ENCODE data around the gene ZSCAN31. TPM values are rescaled to one million over a fixed set of nuclear protein-coding genes. Genes with fewer than 3 reads are reported as not detected.
A peak's percentile ranks its signal among the peaks of the same experiment; 100 is the strongest.

The ZSCAN31 gene
- total and polyA plus RNA-seq, 9 of the 15 experiments (the other 6 are each of a cell fraction or from before 2014, with no cell fraction given), result 3.9 to 12.1 (median 7.0) TPM

DNA sequence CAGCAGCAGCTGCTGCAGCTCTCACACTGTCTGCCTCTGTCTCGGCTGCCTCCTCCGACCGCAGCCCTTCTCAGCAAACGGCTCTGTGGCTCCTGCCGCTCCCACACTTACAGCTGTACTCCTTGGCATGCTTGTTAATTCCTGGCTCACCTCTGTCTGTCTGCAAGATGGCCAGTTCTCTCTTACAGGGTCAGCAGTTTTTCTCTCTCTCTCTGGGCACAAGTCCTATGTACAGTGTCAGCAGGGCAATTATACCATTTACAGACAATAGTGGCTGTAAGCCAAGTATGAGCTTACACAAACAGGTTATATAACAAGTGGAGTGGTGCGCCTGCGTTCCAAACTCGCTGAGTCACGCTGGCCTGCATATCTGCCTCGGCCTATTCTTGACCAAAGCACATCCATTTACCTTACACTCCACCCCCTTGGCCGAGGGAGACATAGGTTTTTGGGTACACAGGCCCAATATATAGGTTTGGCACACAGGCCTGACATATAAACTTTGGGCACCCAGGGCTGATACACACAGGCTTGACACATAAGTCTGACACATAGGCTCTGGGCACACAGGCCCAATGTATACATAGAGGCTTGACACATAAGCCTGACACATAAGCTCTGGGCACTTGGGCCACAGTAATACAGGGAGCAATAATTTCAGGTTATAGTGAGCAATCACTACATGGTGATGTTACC, 18.2 kb upstream of the ZSCAN31 start (continued):
- TF ChIP-seq MAFF (IDR thresholded peaks at IDR 0.05; ENCODE audit: low read length), result peak; percentile 98
- no peak for TF ChIP-seq FOXA1 (IDR thresholded peaks at IDR 0.05; ENCODE audit: borderline replicate concordance)
- TF ChIP-seq TCF3 (CRISPR knock-in tag; IDR thresholded peaks at IDR 0.05), result no peak
- TF ChIP-seq TOE1 (IDR thresholded peaks at IDR 0.05; ENCODE audit: borderline replicate concordance), result 0 out of 2 replicates have a peak, but pooled peaks have one; percentile 41
- TF ChIP-seq TOE1 (CRISPR knock-in tag; IDR thresholded peaks at IDR 0.05; ENCODE audit: borderline replicate concordance, low read depth), result no peak
- TF ChIP-seq, protein P1, sequence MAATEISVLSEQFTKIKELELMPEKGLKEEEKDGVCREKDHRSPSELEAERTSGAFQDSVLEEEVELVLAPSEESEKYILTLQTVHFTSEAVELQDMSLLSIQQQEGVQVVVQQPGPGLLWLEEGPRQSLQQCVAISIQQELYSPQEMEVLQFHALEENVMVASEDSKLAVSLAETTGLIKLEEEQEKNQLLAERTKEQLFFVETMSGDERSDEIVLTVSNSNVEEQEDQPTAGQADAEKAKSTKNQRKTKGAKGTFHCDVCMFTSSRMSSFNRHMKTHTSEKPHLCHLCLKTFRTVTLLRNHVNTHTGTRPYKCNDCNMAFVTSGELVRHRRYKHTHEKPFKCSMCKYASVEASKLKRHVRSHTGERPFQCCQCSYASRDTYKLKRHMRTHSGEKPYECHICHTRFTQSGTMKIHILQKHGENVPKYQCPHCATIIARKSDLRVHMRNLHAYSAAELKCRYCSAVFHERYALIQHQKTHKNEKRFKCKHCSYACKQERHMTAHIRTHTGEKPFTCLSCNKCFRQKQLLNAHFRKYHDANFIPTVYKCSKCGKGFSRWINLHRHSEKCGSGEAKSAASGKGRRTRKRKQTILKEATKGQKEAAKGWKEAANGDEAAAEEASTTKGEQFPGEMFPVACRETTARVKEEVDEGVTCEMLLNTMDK (IDR thresholded peaks at IDR 0.05; ENCODE audit: borderline replicate concordance, insufficient read depth, low read depth, low read length, poor library complexity, severe bottlenecking), result no peak
- TF ChIP-seq CC2D1A (IDR thresholded peaks at IDR 0.05), result no peak
- peak; percentile 100 for TF ChIP-seq ZNF644 (tag; IDR thresholded peaks at IDR 0.05; ENCODE audit: low read depth)
- TF ChIP-seq ZNF124 (CRISPR knock-in tag; IDR thresholded peaks at IDR 0.05), result no peak
- TF ChIP-seq, protein P2, sequence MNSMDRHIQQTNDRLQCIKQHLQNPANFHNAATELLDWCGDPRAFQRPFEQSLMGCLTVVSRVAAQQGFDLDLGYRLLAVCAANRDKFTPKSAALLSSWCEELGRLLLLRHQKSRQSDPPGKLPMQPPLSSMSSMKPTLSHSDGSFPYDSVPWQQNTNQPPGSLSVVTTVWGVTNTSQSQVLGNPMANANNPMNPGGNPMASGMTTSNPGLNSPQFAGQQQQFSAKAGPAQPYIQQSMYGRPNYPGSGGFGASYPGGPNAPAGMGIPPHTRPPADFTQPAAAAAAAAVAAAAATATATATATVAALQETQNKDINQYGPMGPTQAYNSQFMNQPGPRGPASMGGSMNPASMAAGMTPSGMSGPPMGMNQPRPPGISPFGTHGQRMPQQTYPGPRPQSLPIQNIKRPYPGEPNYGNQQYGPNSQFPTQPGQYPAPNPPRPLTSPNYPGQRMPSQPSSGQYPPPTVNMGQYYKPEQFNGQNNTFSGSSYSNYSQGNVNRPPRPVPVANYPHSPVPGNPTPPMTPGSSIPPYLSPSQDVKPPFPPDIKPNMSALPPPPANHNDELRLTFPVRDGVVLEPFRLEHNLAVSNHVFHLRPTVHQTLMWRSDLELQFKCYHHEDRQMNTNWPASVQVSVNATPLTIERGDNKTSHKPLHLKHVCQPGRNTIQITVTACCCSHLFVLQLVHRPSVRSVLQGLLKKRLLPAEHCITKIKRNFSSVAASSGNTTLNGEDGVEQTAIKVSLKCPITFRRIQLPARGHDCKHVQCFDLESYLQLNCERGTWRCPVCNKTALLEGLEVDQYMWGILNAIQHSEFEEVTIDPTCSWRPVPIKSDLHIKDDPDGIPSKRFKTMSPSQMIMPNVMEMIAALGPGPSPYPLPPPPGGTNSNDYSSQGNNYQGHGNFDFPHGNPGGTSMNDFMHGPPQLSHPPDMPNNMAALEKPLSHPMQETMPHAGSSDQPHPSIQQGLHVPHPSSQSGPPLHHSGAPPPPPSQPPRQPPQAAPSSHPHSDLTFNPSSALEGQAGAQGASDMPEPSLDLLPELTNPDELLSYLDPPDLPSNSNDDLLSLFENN (IDR thresholded peaks at IDR 0.05; ENCODE audit: low read depth in 2 of 2, low read length in 2 of 2), result no peak
- TF ChIP-seq NRF1 (conservative IDR thresholded peaks at IDR 0.05 in 1 of 2, IDR thresholded peaks at IDR 0.05 in 1 of 2), result peak; percentile 91 to 92
- TF ChIP-seq PTTG1 (tag; IDR thresholded peaks at IDR 0.05; ENCODE audit: low read depth), result peak; percentile 97
- peak; percentile 66 for TF ChIP-seq FOSL1 (tag; conservative IDR thresholded peaks at IDR 0.05)
- no peak for TF ChIP-seq HMG20B (CRISPR knock-in tag; IDR thresholded peaks at IDR 0.05)
- peak; percentile 46; the same call in 1 of the 2 replicates for TF ChIP-seq GABPB1 (CRISPR knock-in tag; IDR thresholded peaks at IDR 0.05)
- peak; percentile 86; the same call in 1 of the 2 replicates for TF ChIP-seq ESRRB (CRISPR knock-in tag; IDR thresholded peaks at IDR 0.05; ENCODE audit: borderline replicate concordance)
- TF ChIP-seq MED1 (CRISPR knock-in tag; IDR thresholded peaks at IDR 0.05; ENCODE audit: borderline replicate concordance), result no peak
- no peak for TF ChIP-seq SIRT6 (IDR thresholded peaks at IDR 0.05; ENCODE audit: low read depth, low read length)
- no peak for TF ChIP-seq ZNF764 (CRISPR knock-in tag; IDR thresholded peaks at IDR 0.05; ENCODE audit: low read depth)
- TF ChIP-seq ASH1L (IDR thresholded peaks at IDR 0.05; ENCODE audit: borderline replicate concordance, low read depth, partially characterized antibody), result no peak
- TF ChIP-seq, protein P3, sequence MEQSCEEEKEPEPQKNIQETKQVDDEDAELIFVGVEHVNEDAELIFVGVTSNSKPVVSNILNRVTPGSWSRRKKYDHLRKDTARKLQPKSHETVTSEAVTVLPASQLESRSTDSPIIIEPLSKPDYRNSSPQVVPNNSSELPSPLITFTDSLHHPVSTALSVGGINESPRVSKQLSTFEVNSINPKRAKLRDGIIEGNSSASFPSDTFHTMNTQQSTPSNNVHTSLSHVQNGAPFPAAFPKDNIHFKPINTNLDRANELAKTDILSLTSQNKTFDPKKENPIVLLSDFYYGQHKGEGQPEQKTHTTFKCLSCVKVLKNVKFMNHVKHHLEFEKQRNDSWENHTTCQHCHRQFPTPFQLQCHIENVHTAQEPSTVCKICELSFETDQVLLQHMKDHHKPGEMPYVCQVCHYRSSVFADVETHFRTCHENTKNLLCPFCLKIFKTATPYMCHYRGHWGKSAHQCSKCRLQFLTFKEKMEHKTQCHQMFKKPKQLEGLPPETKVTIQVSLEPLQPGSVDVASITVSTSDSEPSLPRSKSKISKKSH (CRISPR knock-in tag; IDR thresholded peaks at IDR 0.05), result peak; percentile 76; the same call in 1 of the 2 replicates

Data from K562 (cell line).